GM23248 (cell line): ENCODE data around the gene ETV5.

Source experiments
- EZH2 ChIP-seq: fragments of 200-600 bp; sonication (generic); IDR thresholded peaks from 2 replicates; pipeline ENCODE4 v1.6.1; 2018; ENCODE audit warnings: antibody characterized with exemption, mild to moderate bottlenecking; ENCODE audit not compliant: insufficient read depth, poor library complexity, severe bottlenecking
- EZH2phosphoT487 ChIP-seq: fragments of 200-600 bp; sonication (generic); IDR thresholded peaks from 2 replicates; pipeline ENCODE4 v1.6.1; 2018; ENCODE audit warnings: antibody characterized with exemption, moderate library complexity, mild to moderate bottlenecking, low read depth; ENCODE audit not compliant: insufficient read depth

- no peak for TF ChIP-seq EZH2
- TF ChIP-seq EZH2phosphoT487: no peak
Measured at GRCh38 chr3:186108106-186108940, 566 bp downstream of the ETV5 start.
